ENCODE results near the gene LARP7.

The LARP7 gene

DNA sequence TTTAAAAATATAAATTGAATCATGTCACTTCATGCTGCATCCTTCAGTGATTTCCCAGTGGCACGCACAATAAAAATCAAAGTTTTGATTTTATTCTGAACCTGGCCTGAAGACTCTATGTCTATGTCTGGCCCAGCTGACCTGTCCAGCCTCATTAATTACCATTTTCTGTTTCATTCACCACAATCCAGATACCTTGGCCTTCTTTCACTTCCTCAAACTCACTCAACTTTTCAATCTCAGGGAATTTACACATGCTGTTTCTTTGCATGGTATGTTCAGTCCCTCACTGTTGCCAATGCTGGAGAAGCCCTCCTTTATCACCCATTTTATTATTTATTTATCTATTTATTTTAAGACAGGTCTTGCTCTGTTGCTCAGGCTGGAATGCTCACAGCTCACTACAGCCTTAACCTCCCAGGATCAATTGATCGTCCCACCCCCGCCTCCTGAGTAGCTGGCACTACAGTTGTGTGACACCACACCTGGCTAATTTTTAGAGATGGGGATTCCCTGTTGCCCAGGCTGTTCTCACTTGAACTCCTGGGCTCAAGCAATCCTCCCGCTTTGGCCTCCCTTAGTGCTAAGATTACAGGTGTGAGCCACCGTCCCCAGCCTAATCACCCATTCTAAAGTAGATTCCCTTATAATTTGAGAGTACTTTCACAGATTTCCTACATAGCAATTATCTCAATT is 43.4 kb upstream of the LARP7 start:
- TF ChIP-seq FOXP2 (optimal IDR thresholded peaks at IDR 0.05; ENCODE audit: borderline replicate concordance, extremely low read depth, extremely low read length, insufficient read depth): no peak
- TF ChIP-seq, protein P1, sequence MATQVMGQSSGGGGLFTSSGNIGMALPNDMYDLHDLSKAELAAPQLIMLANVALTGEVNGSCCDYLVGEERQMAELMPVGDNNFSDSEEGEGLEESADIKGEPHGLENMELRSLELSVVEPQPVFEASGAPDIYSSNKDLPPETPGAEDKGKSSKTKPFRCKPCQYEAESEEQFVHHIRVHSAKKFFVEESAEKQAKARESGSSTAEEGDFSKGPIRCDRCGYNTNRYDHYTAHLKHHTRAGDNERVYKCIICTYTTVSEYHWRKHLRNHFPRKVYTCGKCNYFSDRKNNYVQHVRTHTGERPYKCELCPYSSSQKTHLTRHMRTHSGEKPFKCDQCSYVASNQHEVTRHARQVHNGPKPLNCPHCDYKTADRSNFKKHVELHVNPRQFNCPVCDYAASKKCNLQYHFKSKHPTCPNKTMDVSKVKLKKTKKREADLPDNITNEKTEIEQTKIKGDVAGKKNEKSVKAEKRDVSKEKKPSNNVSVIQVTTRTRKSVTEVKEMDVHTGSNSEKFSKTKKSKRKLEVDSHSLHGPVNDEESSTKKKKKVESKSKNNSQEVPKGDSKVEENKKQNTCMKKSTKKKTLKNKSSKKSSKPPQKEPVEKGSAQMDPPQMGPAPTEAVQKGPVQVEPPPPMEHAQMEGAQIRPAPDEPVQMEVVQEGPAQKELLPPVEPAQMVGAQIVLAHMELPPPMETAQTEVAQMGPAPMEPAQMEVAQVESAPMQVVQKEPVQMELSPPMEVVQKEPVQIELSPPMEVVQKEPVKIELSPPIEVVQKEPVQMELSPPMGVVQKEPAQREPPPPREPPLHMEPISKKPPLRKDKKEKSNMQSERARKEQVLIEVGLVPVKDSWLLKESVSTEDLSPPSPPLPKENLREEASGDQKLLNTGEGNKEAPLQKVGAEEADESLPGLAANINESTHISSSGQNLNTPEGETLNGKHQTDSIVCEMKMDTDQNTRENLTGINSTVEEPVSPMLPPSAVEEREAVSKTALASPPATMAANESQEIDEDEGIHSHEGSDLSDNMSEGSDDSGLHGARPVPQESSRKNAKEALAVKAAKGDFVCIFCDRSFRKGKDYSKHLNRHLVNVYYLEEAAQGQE (IDR thresholded peaks at IDR 0.05; ENCODE audit: insufficient read depth in 1 of 2, low read depth in 2 of 2, low read length in 2 of 2): no peak
- TF ChIP-seq POLR2AphosphoS5 (IDR thresholded peaks at IDR 0.05; ENCODE audit: low read depth, low read length): no peak
- no peak for TF ChIP-seq TAF1 (IDR thresholded peaks at IDR 0.05; ENCODE audit: borderline replicate concordance, insufficient read depth, low read length)
- TF ChIP-seq SIN3A (IDR thresholded peaks at IDR 0.05; ENCODE audit: borderline replicate concordance, insufficient read depth, low read length): no peak

DNA sequence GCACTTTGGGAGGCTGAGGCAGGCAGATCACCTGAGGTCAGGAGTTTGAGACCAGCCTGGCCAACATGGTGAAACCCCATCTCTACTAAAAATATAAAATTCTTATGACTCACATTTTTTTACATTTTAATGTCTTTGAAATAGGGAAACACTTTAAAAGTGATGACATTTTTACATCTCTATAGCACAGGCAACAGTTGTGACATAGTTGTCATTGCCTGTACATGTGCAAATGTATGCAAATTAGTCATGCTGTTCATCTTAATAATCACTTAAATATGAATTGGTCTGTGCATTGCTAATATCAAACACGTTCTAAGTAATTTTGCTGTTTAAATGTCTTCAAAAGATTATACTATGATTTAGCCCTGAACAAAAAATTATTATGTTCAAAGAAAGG is 42.0 kb upstream of the LARP7 start:
- TF ChIP-seq SIN3A (IDR thresholded peaks at IDR 0.05; ENCODE audit: borderline replicate concordance, insufficient read depth, low read length) (no peak), POLR2AphosphoS5 (IDR thresholded peaks at IDR 0.05; ENCODE audit: low read depth, low read length) (no peak), TAF1 (IDR thresholded peaks at IDR 0.05; ENCODE audit: borderline replicate concordance, insufficient read depth, low read length) (no peak), FOXP2 (optimal IDR thresholded peaks at IDR 0.05; ENCODE audit: borderline replicate concordance, extremely low read depth, extremely low read length, insufficient read depth) (no peak)
- TF ChIP-seq, protein P1 (IDR thresholded peaks at IDR 0.05; ENCODE audit: insufficient read depth in 1 of 2, low read depth in 2 of 2, low read length in 2 of 2): no peak

DNA sequence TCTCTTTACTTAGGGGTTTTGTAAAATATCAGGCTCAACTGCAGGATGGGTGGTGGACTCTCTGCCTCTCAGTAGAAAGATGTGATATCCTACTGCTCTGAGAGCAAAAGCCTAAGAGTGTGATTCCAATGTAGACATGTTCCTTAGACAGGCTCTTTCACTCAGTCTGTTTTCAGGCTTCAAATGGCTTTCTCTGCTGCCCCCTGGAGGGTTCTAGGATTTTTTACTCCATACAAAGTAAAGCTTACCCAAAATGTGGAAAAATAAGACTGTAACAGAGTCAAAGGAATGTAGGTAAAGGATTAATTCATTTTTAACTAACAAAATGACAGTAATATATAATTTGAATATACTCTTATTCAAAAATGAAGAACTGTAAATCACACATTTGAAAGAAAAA is 32.4 kb upstream of the LARP7 start:
- TF ChIP-seq SIN3A (IDR thresholded peaks at IDR 0.05; ENCODE audit: borderline replicate concordance, insufficient read depth, low read length) (no peak), FOXP2 (optimal IDR thresholded peaks at IDR 0.05; ENCODE audit: borderline replicate concordance, extremely low read depth, extremely low read length, insufficient read depth) (no peak), TAF1 (IDR thresholded peaks at IDR 0.05; ENCODE audit: borderline replicate concordance, insufficient read depth, low read length) (no peak), POLR2AphosphoS5 (IDR thresholded peaks at IDR 0.05; ENCODE audit: low read depth, low read length) (no peak)
- TF ChIP-seq, protein P1 (IDR thresholded peaks at IDR 0.05; ENCODE audit: insufficient read depth in 1 of 2, low read depth in 2 of 2, low read length in 2 of 2): no peak

DNA sequence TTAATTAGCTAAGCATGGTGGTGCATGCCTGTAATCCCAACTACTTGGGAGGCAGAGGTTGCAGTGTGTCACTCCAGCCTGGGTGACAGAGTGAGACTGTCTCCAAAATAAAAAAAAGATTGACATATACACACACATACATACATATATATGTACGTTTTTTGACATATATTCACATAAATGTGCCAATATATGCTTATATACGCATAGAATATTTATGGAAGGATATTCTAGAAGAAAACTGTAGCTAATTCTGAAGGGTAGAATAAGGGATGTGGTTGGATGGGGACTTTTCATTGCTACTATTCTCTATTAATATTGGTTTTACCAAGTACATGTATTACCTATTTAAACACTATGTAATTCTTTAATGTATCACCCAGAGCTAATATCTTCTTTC is 20.0 kb upstream of the LARP7 start:
- no peak for TF ChIP-seq POLR2AphosphoS5 (IDR thresholded peaks at IDR 0.05; ENCODE audit: low read depth, low read length)
- TF ChIP-seq, protein P1 (IDR thresholded peaks at IDR 0.05; ENCODE audit: insufficient read depth in 1 of 2, low read depth in 2 of 2, low read length in 2 of 2): no peak
- no peak for TF ChIP-seq TAF1 (IDR thresholded peaks at IDR 0.05; ENCODE audit: borderline replicate concordance, insufficient read depth, low read length)
- no peak for TF ChIP-seq FOXP2 (optimal IDR thresholded peaks at IDR 0.05; ENCODE audit: borderline replicate concordance, extremely low read depth, extremely low read length, insufficient read depth)
